ENCODE results near the gene CPLANE2. TPM values are rescaled to one million over a fixed set of nuclear protein-coding genes. Genes with fewer than 3 reads are reported as not detected.
"Not testable (repeated sequence)": the region's sequence is repeated elsewhere in the genome, so short reads cannot be mapped to it uniquely, and the experiment has no call there.

The CPLANE2 gene
- total RNA-seq, 1 experiment from 2014 or later = 4.2 TPM

- intact Hi-C loops (cut with micrococcal nuclease; ENCODE audit: unreplicated experiment) = no loop called here
- DNase-seq = no peak
- no peaks in the 10 kb centered on the region for H3K9me3 Mint-ChIP-seq (ENCODE audit: low read depth, unreplicated experiment)
- no peak overlapping the region for H3K4me3 Mint-ChIP-seq (ENCODE audit: low read depth, unreplicated experiment)
- CTCF ChIA-PET = no interaction called here
- peaks cover 6% of the 10 kb centered on the region for H3K4me1 Mint-ChIP-seq (ENCODE audit: low read depth, unreplicated experiment)
- no peak overlapping the region for H3K27ac Mint-ChIP-seq (ENCODE audit: unreplicated experiment)
- BruUV-seq (replicated peaks) = no TSS peak
- no peaks in the 10 kb centered on the region for H3K27me3 Mint-ChIP-seq (ENCODE audit: unreplicated experiment)
- TF ChIP-seq CTCF (IDR thresholded peaks at IDR 0.05; ENCODE audit: unreplicated experiment) = no peak
- H3K36me3 Mint-ChIP-seq (ENCODE audit: insufficient read depth, unreplicated experiment) = no peaks in the 10 kb centered on the region
These were observed 25.1 kb upstream of the CPLANE2 start for GRCh38 chr1:16262067-16262466.

- no peaks in the 10 kb centered on the region for H3K27me3 Mint-ChIP-seq (ENCODE audit: unreplicated experiment)
- no TSS peak for BruUV-seq (replicated peaks)
- H3K4me1 Mint-ChIP-seq (ENCODE audit: low read depth, unreplicated experiment) = no peaks in the 10 kb centered on the region
- H3K4me3 Mint-ChIP-seq (ENCODE audit: low read depth, unreplicated experiment) = no peak overlapping the region
- intact Hi-C loops (cut with micrococcal nuclease; ENCODE audit: unreplicated experiment) = no loop called here
- no peak overlapping the region for H3K27ac Mint-ChIP-seq (ENCODE audit: unreplicated experiment)
- CTCF ChIA-PET = no interaction called here
- no peak for DNase-seq
- no peak for TF ChIP-seq CTCF (IDR thresholded peaks at IDR 0.05; ENCODE audit: unreplicated experiment)
- no peaks in the 10 kb centered on the region for H3K9me3 Mint-ChIP-seq (ENCODE audit: low read depth, unreplicated experiment)
- H3K36me3 Mint-ChIP-seq (ENCODE audit: insufficient read depth, unreplicated experiment) = no peaks in the 10 kb centered on the region
These were observed 23.8 kb upstream of the CPLANE2 start for GRCh38 chr1:16260814-16261213.

- Mint-ChIP-seq H3K27ac (ENCODE audit: unreplicated experiment) (no peak overlapping the region), H3K27me3 (ENCODE audit: unreplicated experiment) (no peaks in the 10 kb centered on the region), H3K4me3 (ENCODE audit: low read depth, unreplicated experiment) (no peak overlapping the region), H3K36me3 (ENCODE audit: insufficient read depth, unreplicated experiment) (peaks cover 6% of the 10 kb centered on the region), H3K9me3 (ENCODE audit: low read depth, unreplicated experiment) (no peaks in the 10 kb centered on the region), H3K4me1 (ENCODE audit: low read depth, unreplicated experiment) (no peaks in the 10 kb centered on the region)
- no TSS peak for BruUV-seq (replicated peaks)
- DNase-seq = no peak
- no peak for TF ChIP-seq CTCF (IDR thresholded peaks at IDR 0.05; ENCODE audit: unreplicated experiment)
- intact Hi-C loops (cut with micrococcal nuclease; ENCODE audit: unreplicated experiment) = no loop called here
- CTCF ChIA-PET = no interaction called here
These were observed 21.7 kb upstream of the CPLANE2 start for GRCh38 chr1:16258591-16259135.

- intact Hi-C loops (cut with micrococcal nuclease; ENCODE audit: unreplicated experiment) = no loop called here
- Mint-ChIP-seq H3K27me3 (ENCODE audit: unreplicated experiment) (no peaks in the 10 kb centered on the region), H3K27ac (ENCODE audit: unreplicated experiment) (no peak overlapping the region), H3K4me1 (ENCODE audit: low read depth, unreplicated experiment) (no peaks in the 10 kb centered on the region), H3K36me3 (ENCODE audit: insufficient read depth, unreplicated experiment) (peaks cover 6% of the 10 kb centered on the region), H3K4me3 (ENCODE audit: low read depth, unreplicated experiment) (no peak overlapping the region), H3K9me3 (ENCODE audit: low read depth, unreplicated experiment) (no peaks in the 10 kb centered on the region)
- DNase-seq = no peak
- CTCF ChIA-PET = no interaction called here
- TF ChIP-seq CTCF (IDR thresholded peaks at IDR 0.05; ENCODE audit: unreplicated experiment) = no peak
- BruUV-seq (replicated peaks) = no TSS peak
These were observed 21.0 kb upstream of the CPLANE2 start for GRCh38 chr1:16257968-16258367.

- CTCF ChIA-PET; H3K4me3 Mint-ChIP-seq (ENCODE audit: low read depth, unreplicated experiment); H3K27me3 Mint-ChIP-seq (ENCODE audit: unreplicated experiment); H3K27ac Mint-ChIP-seq (ENCODE audit: unreplicated experiment); H3K36me3 Mint-ChIP-seq (ENCODE audit: insufficient read depth, unreplicated experiment); H3K9me3 Mint-ChIP-seq (ENCODE audit: low read depth, unreplicated experiment); H3K4me1 Mint-ChIP-seq (ENCODE audit: low read depth, unreplicated experiment); DNase-seq; BruUV-seq (replicated peaks); intact Hi-C loops (cut with micrococcal nuclease; ENCODE audit: unreplicated experiment): not testable (repeated sequence)
These were observed 20.6 kb upstream of the CPLANE2 start for GRCh38 chr1:16257556-16257955.

Measured in Calu3 (cell line).